Panc1 (cell line): ENCODE measurements around the gene ABI3BP. TPM values are rescaled to one million over a fixed set of nuclear protein-coding genes. Genes with fewer than 3 reads are reported as not detected.
"Not testable (repeated sequence)": the region's sequence is repeated elsewhere in the genome, so short reads cannot be mapped to it uniquely, and the experiment has no call there.

ENCODE experiments used
- ATAC-seq: fragments of 200-7000 bp; cut with Tn5 transposase; 2 replicates; pipeline ENCODE4 v1.9.1; 2020; ENCODE audit warnings: mild to moderate bottlenecking, moderate library complexity
- BruUV-seq: library from RNA; stranded (reverse); fragments of 400-500 nt; replicated peaks from 2 replicates; lab custom pipeline; 2021; lab: Mats Ljungman, UMichigan
- CTCF ChIA-PET: fragments of 300-600 bp; sonication (Branson Sonifier 250); formaldehyde crosslinking; loops from one replicate; lab custom pipeline; 2022; ENCODE audit warnings: antibody characterized with exemption; lab: Charles Lee
- POLR2A ChIA-PET: fragments of 300-600 bp; sonication (Branson Sonifier 250); formaldehyde crosslinking; loops from one replicate; lab custom pipeline; 2022; ENCODE audit warnings: antibody characterized with exemption; lab: Charles Lee
- DNase-seq: peaks from one replicate; pipeline ENCODE4 v3.0.0-alpha.2; 2010; ENCODE audit warnings: low read depth, low spot score
- H3K27ac ChIP-seq: 2 replicates; pipeline ENCODE4 v1.5.1; 2011; ENCODE audit warnings: mild to moderate bottlenecking, low read length, inconsistent platforms
- H3K27me3 ChIP-seq: fragments of 200-500 bp; sonication (Bioruptor generic); 2 replicates; pipeline ENCODE4 v1.6.0; 2014; ENCODE audit warnings: low read length, inconsistent platforms; ENCODE audit not compliant: control insufficient read depth, insufficient read depth
- H3K36me3 ChIP-seq: fragments of 200-500 bp; sonication (Bioruptor generic); 2 replicates; pipeline ENCODE4 v1.5.1; 2014; ENCODE audit warnings: inconsistent platforms, mild to moderate bottlenecking, low read length, moderate library complexity; ENCODE audit not compliant: control insufficient read depth, insufficient read depth
- H3K4me1 ChIP-seq: 2 replicates; pipeline ENCODE4 v1.5.1; 2011; ENCODE audit warnings: inconsistent platforms, mild to moderate bottlenecking, low read length, moderate library complexity; ENCODE audit not compliant: control insufficient read depth, insufficient read depth
- H3K4me3 ChIP-seq, 2 experiments: 2 replicates each; pipeline ENCODE4 v1.5.1; 2011 to 2012; ENCODE audit warnings: low read depth in 2 of 2, low read length in 2 of 2, mild to moderate bottlenecking in 2 of 2, inconsistent platforms in 1 of 2, moderate library complexity in 1 of 2
- H3K9me3 ChIP-seq: fragments of 200-500 bp; sonication (Bioruptor generic); 2 replicates; pipeline ENCODE4 v1.5.1; 2014; ENCODE audit warnings: low read depth, mild to moderate bottlenecking, inconsistent platforms, low read length, moderate library complexity; ENCODE audit not compliant: control insufficient read depth, insufficient read depth
- CTCF ChIP-seq: fragments of 450-650 bp; IDR thresholded peaks from 2 replicates; pipeline ENCODE4 v1.5.1; 2017; ENCODE audit warnings: mild to moderate bottlenecking
- POLR2AphosphoS5 ChIP-seq: IDR thresholded peaks from 2 replicates; pipeline ENCODE4 v1.6.1; 2012; ENCODE audit warnings: mild to moderate bottlenecking, low read depth, low read length, moderate library complexity
- REST ChIP-seq, 2 experiments: IDR thresholded peaks; 2 replicates each; pipeline ENCODE4 v1.6.1; 2011 to 2012; ENCODE audit warnings: low read depth in 2 of 2, control low read depth in 1 of 2, low read length in 1 of 2, mild to moderate bottlenecking in 1 of 2, moderate library complexity in 1 of 2; ENCODE audit not compliant: insufficient read depth in 1 of 2
- SIN3A ChIP-seq: IDR thresholded peaks from 2 replicates; pipeline ENCODE4 v1.6.1; 2012; ENCODE audit warnings: low read depth, mild to moderate bottlenecking, low read length, moderate library complexity, borderline replicate concordance; ENCODE audit not compliant: insufficient read depth
- TCF7L2 ChIP-seq: IDR thresholded peaks from 2 replicates; pipeline ENCODE4 v1.6.1; 2011; ENCODE audit warnings: mild to moderate bottlenecking, low read depth, low read length, inconsistent platforms
- in situ Hi-C: cut with HindIII; loops from 2 replicates; pipeline ENCODE4 v1.10.0; 2016; ENCODE audit warnings: low sequenced_read_pairs, low pct_unique_long_range_greater_than_20kb
- intact Hi-C: fragments of 100-400 bp; cut with micrococcal nuclease; formaldehyde crosslinking; loops from one replicate; pipeline ENCODE4 v1.10.0; 2022; ENCODE audit not compliant: unreplicated experiment
- total RNA-seq: library from RNA; stranded (reverse); gene quantifications from one replicate; pipeline ENCODE4 v1.2.1, GENCODE V29; 2021; ENCODE audit not compliant: unreplicated experiment

ABI3BP gene
- total RNA-seq, 1 experiment from 2014 or later = 0.21 TPM

- CTCF ChIA-PET = no interaction called here
- Histone ChIP-seq H3K36me3 (no peaks in the 10 kb centered on the region), H3K9me3 (no peaks in the 10 kb centered on the region), H3K4me3 (no peak overlapping the region), H3K27ac (no peak overlapping the region), H3K4me1 (no peaks in the 10 kb centered on the region), H3K27me3 (no peaks in the 10 kb centered on the region)
- POLR2A ChIA-PET = no interaction called here
- no peak for ATAC-seq
- in situ Hi-C loops (no loop called here), intact Hi-C loops (no loop called here)
- DNase-seq = no peak
- TF ChIP-seq SIN3A (no peak), POLR2AphosphoS5 (no peak), CTCF (no peak)
- BruUV-seq = no TSS peak
Observed at GRCh38 chr3:101020351-101021015, 27.3 kb upstream of the ABI3BP start.

DNA sequence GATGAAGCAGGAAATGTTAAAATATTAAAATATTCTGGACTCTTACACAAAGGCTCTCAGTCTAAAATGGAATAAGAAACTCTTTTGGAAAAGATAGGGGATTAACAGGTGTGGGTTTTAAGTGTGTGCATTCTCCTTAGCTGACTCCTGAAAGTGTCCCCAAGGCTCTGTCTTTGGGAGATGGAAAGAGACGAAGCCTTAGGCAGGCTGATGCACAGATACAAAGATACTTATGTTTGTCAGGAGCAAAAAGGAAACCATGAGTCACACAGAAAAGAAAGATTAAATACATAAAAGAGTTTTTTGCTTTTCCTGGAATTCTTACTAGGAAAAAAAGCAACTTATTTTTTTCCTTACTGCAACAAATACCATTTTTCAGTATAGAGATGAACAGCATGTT, 23.8 kb upstream of the ABI3BP start:
- in situ Hi-C loops = no loop called here
- H3K4me1 ChIP-seq = no peaks in the 10 kb centered on the region
- TF ChIP-seq CTCF (no peak), REST (IDR thresholded peaks at IDR 0.05; ENCODE audit: insufficient read depth in 1 of 2, low read depth in 2 of 2, low read length in 1 of 2) (no peak), POLR2AphosphoS5 (no peak), SIN3A (no peak), TCF7L2 (no peak)
- H3K27ac ChIP-seq = no peak overlapping the region
- no TSS peak for BruUV-seq
- no peak overlapping the region for H3K4me3 ChIP-seq
- no peaks in the 10 kb centered on the region for H3K36me3 ChIP-seq
- ATAC-seq (no peak), DNase-seq (no peak)
- POLR2A ChIA-PET = no interaction called here
- CTCF ChIA-PET = no interaction called here
- H3K9me3 ChIP-seq = no peaks in the 10 kb centered on the region; the same call in 1 of the 2 replicates
- intact Hi-C loops = no loop called here
- H3K27me3 ChIP-seq = no peaks in the 10 kb centered on the region

DNA sequence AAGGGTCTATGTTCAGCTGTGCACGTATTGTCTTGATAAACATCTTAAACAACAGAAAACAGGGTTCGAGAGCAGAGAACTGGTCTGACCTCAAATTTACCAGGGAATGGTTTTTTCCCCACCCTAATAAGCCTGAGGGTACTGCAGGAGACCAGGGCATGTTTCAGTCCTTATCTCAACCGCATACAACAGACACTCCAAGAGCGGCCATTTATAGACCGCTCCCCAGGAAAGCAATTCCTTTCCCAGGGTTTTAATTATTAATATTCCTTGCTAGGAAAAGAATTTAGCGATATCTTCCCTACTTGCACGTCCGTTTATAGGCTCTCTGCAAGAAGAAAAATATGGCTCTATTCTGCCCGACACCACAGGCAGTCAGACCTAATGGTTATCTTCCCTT, 19.1 kb upstream of the ABI3BP start:
- H3K4me3 ChIP-seq, BruUV-seq, ATAC-seq, intact Hi-C loops, H3K4me1 ChIP-seq, in situ Hi-C loops, H3K9me3 ChIP-seq, DNase-seq, POLR2A ChIA-PET, H3K27me3 ChIP-seq, H3K27ac ChIP-seq, H3K36me3 ChIP-seq, CTCF ChIA-PET: not testable (repeated sequence)
